OCI-LY3 (cell line): Measurements from ENCODE around the gene LRP1B.

Source experiments
- EZH2phosphoT487 ChIP-seq: fragments of 200-600 bp; shearing (Covaris generic); IDR thresholded peaks from 2 replicates; pipeline ENCODE4 v1.6.1; 2018; ENCODE audit warnings: antibody characterized with exemption, mixed run types, low read depth
- TF ChIP-seq, protein P1 (sequence below): fragments of 200-600, 300-600 bp; sonication (generic); IDR thresholded peaks from 2 replicates; pipeline ENCODE4 v1.5.1; 2014; ENCODE audit warnings: antibody characterized with exemption, low read length, low read depth

DNA sequence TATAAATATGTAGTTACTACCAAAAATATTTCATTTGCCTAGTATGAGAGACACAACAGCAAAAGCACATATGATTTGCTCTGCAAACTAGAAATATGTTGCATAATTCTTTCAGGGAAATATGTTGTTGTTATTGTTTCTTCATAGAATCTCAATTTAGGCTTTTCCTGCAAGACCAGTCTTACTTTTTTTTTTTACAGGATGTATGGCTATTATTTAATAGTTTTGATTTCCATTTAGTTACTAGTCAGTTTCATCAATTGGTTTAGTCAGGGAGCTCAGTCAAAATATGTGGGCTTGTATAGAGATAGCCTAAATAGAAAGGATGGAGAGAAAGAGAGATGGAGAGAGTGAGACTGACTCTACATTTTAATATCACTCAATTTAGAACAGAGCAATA is 6.1 kb downstream of the LRP1B start:
- TF ChIP-seq, protein P1, sequence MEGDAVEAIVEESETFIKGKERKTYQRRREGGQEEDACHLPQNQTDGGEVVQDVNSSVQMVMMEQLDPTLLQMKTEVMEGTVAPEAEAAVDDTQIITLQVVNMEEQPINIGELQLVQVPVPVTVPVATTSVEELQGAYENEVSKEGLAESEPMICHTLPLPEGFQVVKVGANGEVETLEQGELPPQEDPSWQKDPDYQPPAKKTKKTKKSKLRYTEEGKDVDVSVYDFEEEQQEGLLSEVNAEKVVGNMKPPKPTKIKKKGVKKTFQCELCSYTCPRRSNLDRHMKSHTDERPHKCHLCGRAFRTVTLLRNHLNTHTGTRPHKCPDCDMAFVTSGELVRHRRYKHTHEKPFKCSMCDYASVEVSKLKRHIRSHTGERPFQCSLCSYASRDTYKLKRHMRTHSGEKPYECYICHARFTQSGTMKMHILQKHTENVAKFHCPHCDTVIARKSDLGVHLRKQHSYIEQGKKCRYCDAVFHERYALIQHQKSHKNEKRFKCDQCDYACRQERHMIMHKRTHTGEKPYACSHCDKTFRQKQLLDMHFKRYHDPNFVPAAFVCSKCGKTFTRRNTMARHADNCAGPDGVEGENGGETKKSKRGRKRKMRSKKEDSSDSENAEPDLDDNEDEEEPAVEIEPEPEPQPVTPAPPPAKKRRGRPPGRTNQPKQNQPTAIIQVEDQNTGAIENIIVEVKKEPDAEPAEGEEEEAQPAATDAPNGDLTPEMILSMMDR: no peak
- no peak for TF ChIP-seq EZH2phosphoT487
